ENCODE data around the gene HSBP1L1.

DNA sequence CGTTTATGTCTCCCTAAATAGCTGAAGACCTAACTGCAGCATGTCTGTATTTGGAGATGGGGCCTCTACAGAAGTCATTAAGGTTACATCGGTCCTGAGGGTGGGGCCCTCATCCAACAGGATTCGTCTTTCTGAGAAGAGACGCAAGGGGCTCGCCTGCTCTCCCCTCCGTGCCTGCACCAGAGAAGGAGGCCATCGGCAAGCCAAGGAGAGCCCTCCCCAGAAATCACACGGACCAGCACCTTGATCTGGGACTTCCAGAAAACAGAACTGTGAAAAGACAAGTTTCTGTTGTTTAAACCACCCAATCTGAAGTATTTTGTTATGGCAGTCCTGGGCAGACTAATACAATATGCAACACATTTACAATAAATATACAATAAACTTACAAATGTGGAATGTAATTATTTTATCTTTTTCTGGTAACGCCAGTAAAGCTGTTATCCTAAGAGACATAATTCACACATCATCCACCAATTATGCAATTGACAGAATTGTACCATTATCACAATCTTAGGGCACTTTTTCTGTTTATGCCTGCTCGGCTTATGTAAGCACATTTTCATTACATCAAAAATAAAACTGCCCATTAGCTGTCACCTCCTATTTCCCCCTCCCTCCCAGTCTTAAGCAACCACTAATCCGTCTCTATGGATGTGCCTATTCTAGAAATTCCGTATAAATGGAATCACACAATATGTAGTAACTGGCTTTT lies 6.1 kb downstream of the HSBP1L1 start:
- no peak for TF ChIP-seq POLR2A (IDR thresholded peaks at IDR 0.05)
- TF ChIP-seq, protein P1, sequence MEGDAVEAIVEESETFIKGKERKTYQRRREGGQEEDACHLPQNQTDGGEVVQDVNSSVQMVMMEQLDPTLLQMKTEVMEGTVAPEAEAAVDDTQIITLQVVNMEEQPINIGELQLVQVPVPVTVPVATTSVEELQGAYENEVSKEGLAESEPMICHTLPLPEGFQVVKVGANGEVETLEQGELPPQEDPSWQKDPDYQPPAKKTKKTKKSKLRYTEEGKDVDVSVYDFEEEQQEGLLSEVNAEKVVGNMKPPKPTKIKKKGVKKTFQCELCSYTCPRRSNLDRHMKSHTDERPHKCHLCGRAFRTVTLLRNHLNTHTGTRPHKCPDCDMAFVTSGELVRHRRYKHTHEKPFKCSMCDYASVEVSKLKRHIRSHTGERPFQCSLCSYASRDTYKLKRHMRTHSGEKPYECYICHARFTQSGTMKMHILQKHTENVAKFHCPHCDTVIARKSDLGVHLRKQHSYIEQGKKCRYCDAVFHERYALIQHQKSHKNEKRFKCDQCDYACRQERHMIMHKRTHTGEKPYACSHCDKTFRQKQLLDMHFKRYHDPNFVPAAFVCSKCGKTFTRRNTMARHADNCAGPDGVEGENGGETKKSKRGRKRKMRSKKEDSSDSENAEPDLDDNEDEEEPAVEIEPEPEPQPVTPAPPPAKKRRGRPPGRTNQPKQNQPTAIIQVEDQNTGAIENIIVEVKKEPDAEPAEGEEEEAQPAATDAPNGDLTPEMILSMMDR (IDR thresholded peaks at IDR 0.05): no peak

Data from thyroid gland (tissue), 4 donors.